CD4-positive, alpha-beta T cell treated with Interleukin-15 for 1 hour (primary cell): ENCODE measurements around the gene TMEM45A.
"Not testable (repeated sequence)": the region's sequence is repeated elsewhere in the genome, so short reads cannot be mapped to it uniquely, and the experiment has no call there.

Source experiments
- DNase-seq: peaks from one replicate; pipeline ENCODE4 v3.0.0-alpha.2; 2020

The TMEM45A gene

DNA sequence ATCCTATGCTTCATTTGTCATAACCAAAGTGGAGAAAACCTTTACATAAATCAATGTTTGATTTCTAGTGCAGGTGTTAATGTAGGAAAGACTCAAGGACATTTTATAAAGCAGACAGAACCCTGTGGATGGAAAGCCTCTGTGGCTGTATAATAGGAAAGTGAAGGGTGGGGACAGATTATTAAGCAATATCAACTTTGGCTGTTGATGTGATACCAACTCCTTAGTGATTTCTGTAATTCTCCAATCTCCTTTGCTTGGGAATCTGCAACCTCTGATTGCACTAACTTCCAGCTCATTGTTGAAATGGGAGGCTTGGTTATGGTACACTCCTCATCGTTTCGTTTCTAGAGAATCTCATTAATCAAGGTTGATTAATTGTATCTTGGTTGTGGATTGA is 87.7 kb downstream of the TMEM45A start:
- no peak for DNase-seq

DNA sequence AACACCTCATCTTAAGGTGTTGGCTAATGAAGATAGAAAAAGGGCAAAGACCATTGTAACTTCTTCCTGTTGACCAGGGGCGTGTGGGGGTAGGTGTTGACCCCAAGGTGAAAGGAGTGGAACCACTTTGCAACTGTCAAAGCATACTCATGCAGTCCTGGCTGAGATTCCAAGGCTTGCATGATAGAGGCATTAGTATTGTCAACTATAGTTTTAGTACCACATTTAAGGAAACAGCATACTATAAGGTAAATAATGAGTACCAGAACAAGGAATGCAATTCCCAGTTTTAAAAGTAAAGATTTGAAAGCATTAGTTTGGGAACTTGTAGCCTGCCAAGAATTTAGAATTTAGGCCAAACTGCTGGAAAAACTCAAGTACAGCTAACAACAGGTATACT is 89.2 kb downstream of the TMEM45A start:
- DNase-seq: no peak

DNA sequence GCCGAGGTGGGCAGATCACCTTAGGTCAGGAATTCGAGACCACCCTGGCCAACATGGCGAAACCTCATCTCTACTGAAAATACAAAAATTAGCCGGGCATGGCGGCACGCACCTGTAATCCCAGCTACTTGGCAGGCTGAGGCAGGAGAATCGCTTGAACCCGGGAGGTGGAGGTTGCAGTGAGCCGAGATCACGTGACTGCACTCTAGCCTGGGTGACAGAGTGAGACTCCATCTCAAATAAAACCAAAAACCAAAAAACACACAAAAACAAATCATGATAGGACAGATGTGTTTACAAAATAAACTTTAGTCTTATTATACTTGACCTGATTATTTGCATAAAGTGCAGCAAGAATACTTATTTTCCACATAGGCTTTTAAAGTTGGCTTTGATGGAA is 89.7 kb downstream of the TMEM45A start:
- DNase-seq: not testable (repeated sequence)

DNA sequence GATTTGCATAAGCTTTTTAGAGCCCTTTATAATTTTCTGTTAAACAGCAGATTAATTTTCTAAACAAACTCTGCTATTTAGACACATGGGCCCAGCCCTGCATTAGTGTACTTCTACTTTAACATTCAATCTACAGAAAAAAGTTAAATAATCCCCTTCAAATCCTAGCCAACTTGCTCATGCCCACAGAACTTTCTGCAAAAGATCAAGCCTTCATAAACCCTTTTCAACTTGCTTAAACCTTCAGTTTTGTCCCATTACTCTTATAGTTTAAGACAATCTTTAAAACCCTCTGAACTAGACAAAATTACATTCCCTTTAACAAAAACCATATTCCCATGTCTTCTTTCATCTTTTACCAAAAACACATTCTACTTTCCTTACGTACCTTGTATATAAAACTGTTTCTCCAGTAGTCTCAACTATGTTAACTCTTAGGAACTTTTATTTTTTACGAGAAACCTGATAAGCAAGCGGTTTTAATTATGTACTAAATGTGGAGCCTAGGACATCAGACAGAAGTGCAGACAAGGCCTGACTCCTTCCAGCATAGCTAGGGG is 91.8 kb downstream of the TMEM45A start:
- no peak for DNase-seq

DNA sequence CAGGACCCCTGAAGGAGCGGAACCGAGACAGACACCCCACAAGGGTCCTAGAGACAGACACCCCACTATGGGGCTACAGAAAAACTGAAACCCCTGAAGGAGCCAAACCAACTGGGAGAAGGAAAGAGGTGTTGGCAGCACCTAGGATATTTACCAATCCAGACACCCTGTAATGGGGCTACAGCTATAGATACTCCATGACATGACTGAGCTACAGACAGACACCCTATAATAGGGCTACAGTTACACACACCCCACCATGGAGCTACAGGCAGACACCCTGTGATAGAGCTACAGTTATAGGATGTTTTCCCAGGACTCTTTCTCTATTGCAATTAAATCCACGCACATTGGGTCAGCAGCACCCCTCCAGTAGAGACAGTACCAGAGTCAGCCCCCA is 94.4 kb downstream of the TMEM45A start:
- no peak for DNase-seq

DNA sequence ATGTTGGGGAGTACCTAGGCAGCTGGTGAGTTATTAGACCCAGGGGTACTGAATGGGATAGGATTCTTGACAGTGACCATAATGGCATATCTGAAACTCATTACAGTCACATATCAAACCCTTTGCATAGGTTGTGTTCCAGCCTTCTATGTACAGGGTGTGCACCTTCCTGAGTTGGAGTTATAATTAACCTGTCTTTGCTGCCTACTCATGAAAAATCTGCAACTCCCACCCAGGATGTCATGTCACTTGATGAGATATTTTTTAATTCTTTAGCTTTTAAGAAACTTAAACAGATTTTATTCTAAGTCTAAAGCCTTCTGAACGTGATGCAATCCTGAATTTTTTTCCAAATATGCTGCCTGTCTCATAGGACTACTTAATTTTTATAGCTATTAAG is 95.8 kb downstream of the TMEM45A start:
- DNase-seq: no peak

DNA sequence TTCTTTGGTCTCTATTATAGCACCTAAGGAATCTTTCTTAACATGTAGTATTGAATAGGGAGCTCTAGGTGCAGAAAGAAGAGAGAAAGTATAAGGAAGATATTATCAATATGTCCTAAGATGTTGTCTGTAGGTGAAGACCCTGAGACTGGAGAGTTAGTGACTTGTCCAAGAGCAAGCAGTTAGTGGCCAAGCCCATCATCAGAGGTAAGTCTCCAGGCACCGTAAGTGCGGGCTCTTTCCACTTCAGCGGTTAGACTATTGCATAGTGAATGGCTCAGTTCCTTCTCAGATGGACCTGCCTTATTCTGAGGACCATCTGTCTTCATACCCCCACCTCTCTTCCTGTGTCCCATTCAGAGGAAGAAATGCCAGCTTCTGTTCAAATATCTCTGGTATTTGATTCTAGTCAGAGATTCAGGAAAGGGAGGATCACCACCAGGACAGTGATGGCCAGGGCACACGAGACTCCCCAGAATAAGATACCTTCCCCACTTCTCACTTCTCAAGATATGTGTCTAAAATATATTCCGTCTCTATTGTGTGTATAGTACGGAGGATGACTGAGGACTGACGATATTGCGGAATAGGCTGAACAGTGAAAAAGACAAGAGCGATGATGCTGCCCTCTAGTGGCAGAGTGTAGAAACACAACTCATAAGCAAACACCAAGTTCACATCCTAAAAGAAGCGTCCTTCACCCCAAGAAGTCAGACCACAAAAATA is 97.9 kb downstream of the TMEM45A start:
- peak; percentile 55 for DNase-seq

DNA sequence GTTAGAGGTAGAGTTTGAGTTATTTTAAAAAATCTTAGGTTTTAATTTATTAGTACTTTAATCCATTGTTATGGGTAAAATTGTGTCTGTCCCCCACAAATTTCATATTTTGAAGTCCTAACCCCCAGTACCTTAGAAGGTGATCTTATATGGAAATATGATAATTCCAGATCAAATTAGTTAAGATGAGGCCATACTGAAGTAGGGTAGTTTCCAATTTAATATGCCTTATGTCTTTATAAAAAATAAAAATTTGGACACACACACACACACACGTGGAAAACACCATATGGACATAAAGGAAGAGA is 98.4 kb downstream of the TMEM45A start:
- no peak for DNase-seq

DNA sequence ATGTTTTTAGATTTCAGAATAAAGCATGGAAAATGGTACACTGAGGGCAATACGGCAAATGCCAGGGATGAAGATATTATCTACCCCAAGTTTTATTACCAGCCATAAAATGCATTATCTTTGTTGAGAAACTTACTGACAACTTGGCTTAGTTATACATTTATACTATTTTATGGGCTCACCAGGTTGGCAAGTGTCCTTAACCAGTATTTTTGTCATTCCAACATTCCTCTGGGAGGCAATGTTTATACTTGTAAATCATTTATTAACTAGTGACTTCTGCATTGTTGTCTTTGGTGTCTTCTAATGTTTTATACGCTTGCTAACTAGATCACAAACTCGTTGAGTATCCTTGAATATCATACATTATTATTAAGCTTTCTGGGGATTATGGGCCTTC is 99.0 kb downstream of the TMEM45A start:
- no peak for DNase-seq

DNA sequence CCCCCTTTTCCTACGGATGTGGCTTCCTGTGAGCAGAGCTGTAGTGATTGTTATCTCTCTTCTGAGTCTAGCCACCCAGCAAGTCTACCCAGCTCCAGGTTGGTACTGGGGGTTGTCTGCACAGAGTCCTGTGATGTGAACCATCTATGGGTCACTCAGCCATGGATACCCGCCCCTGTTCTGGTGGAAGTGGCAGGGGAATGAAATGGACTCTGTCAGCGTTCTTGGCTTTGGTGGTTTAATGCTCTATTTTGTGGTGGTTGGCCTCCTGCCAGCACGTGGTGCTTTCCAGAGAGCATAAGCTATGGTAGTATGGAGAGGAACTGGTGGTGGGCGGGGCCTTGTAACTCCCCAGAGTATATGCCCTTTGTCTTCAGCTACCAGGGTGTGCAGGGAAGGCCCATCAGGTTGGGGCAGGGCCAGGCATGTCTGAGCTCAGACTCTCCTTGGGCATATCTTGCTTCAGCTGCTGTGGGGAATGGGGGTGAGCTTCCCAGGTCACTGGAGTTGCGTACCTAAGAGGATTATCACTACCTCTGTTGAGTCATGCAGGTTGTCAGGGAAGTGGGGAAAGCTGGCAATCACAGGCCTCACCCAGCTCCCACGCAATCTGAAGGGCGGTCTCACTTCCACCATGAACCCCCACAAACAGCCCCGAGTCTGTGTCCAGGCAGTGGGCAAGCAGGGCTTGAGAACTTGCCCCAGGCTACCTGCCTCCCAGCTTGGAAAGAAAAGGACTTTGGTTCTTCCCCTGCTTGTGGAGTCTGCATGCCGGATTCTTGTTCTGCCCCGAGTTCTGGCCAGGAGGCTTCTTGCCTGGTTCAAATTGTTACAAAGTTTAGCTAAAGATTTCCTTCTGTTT is 108.0 kb downstream of the TMEM45A start:
- DNase-seq: no peak

DNA sequence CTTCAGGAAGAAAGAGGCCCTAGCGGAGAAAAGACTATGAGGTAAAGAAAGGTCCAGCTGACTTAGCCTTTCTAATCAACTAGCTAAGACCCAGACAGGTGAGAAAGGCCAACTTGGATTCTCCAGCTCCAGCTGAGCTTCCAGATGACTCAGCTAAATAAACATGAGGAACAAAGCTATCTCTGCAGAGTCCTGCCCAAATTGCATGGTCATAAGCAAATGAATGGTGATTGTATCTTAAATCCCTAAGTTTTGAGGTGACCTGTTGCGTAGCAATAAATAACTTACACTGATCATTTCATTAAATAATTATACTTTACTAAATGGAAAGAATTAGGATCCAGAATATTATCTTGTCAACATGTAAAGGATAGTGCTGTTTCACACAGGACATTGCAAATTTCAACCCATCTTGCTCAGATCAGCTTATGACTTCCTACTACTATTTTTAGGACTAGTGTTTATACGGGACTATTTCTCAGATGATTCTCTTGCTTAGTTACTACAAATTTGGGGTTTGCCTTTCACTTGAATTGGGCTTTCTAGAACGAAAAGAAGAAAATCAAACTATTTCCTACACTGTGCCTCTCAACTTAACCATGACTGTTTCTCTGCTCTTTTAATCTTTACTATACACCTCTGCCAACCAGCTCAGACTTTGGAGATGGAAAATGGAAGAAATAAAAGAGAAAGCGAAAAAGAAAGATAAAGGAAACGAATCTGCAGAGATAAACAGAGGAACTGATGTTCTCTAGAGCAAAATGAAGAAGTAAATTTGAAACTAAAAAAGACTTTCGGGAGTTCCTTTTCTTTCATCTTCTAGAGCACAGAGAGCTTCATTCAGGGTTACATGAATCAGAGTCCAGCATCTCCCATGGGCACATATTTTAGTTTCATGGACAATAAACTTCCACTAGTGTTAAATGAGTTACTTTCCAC is 110.4 kb downstream of the TMEM45A start:
- no peak for DNase-seq

DNA sequence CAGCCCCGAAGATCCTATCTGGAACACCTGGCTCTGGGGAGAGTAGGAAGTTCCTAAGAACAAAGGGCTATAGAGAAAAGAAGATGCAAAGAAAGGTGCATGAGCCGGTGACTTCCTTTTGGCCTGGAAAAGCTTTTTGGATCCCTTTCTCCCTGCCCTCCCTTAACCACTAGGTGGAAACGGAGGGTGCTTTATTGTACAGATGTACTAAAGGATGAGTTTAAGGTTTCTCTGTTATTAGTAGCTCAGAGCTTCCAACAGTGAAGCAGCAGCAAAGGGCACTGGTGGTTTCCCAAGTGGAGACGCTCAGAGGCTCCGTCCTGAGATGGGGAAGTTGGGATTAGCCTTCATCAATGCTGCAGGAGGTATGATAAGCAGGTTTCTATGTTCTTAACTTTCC is 111.0 kb downstream of the TMEM45A start:
- no peak for DNase-seq

DNA sequence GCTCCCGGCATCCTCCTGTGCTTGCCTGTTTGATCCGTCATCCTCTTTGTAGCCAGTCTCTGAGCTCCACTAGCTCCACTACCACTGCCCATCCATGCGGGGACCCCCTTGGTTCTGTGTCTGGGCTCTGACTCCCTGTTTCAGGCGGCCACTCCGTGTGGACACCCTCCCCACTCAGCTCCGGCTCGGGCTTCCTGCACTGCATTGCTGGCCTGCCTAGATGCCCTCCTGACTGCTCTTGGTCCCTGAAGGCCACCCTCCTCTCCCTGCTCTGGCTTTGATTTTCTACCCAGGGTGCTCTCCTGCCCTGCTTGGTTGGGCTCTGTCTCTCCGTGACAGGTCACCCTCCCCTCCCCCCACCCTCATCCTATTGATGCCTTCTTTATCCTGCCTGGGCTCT is 112.9 kb downstream of the TMEM45A start:
- DNase-seq: no peak

DNA sequence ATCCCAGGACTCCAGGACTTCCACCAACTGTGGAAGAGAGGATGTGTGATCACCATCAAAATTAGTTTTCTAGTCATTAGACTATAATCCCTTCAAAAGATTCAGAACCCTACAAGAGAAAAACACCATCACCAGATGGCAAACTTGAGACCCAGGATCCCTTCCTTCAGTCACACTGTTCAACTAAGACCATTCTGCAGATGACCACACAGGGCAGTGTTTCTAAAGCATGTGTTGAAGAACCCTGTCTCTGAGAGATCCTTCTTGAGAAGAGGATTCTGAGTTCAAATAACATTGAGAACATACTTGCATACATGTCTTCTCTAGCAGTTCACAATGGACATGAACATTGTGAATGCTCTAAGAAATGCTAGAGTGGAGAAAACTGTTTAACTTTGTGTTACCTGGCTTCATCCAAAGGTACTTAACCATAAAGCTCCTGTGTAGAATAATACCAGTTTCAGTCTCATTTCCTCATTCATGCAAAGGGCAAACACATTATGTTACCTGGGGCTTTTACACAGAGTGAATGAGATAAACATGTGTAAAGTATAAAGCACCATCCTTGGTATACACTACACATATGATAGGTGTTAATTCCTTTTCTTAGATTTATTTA is 114.6 kb downstream of the TMEM45A start:
- no peak for DNase-seq

DNA sequence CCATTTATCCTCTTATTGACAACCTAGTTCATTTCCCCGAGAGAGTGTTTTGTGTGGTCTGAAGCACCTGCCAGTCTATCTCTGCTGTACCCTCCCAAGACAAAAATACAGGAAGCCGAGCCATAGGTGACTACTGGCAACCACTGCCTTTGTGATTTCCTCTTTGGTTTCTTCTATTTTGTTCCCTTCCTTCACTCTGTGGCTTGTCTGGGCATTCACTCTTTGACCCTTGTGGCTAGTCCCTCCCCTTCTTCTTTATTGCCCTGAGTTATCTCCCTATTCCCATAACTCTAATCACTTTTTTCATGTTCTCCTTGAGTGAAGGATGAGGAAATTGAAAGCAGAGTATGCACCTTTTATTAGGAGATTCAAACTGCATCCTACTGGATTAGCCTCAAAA is 116.9 kb downstream of the TMEM45A start, which contains the start of gene ADGRG7:
ADGRG7 (plus strand) TSS at position 297 of the 400 bp plus-strand sequence. CDS start 256 bp downstream, outside the sequence.
- no peak for DNase-seq

DNA sequence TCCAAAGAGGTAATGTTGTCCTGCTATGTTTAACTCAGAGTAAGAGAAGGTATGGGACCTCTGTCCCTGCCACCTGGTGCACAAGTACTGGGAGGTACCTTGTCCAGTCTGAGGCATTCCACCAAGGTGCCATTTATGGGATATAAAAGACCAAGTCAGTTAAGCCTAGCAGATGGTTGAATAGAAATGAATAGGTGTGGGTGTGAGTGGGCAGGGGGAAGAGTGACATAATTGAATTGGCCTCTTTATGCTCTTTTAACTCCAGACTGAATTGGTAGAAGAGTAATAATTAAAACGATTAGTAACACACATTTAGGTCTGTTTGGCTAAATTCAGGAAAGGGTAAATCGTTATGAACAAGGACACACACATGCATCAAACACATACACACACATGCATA is 117.5 kb downstream of the TMEM45A start:
- no peak for DNase-seq

DNA sequence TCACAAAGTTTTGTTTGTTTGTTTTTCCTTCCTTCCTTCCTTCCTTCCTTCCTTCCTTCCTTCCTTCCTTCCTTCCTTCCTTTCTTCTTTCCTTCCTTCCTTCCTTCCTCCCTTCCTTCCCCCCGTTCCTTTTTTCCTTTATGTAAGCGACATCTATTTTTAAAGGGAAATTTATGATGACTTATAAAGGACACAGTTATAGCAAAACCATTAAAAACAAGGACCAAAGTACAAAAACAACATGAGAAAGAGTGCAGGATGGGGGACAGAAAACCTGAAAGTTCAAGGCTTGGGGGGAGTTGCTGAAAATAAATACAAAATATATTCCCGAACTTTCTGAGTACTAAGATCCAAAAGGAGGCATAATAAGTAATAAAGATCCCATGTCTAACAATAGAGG is 118.8 kb downstream of the TMEM45A start:
- DNase-seq: no peak

DNA sequence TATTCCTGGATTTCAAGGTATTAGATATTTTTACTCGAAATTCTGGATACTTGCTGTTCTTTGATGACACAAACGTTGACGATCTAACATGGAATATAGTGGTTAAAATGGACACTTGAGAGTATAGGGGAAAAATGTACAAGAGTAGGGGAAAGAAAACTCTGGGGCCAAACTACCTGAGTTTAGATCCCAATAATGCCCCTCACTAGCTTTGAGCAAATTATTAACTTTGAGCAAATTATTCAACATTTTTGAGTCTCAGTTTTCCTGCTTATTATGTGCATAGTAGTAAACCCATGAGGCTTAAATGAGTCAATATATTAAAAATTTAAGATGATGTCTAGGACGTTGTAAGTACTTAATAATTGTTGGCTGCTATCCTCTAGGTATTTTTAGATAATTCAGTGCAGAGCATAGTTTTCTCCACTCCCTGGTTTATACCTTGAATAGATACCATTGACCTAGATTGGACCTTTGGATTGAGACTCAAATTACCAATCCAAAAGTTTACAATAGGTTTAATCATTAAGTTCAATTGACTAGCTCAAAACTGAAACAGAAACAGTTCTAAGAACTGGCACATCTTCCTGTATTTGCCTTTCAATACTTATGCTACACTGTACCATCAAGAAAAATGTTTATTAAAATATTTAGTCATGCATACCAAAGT is 121.4 kb downstream of the TMEM45A start:
- DNase-seq: no peak

DNA sequence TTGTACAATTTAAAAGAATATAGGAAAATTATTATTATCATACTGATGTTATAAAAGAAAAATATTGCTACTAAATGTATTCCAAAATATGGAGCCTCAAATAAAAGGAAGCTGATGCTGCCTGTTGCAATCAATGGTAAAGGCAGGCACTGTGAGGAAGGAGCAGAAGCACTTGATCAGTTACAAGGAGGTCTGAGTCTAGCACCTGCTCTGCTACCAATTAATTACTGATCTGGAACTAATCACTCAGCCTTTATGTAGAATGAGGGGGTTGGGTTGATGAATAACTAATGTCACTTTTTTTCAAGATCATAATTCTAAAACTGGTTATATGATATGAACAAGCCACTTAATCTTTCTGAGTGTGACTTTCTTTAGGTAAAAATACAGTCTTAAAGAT is 122.5 kb downstream of the TMEM45A start:
- no peak for DNase-seq

DNA sequence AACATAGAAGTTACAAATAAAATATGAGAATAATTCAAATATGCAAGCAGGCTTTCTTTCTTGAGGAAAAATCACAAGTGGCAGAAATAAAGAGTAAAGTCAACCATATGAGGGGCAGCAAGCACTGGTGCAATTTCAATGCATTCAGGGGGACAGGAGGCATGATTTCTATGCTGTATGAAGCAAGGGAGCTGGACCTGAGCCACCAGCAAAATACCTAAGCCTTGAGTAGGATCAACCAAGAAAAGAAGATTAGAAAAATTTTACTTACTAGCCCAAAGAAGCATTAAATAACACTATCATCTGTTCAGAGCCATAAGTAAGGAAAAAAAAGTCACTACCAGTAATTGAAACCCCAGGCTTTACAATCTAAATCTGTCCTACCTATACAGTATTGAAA is 123.3 kb downstream of the TMEM45A start:
- no peak for DNase-seq

DNA sequence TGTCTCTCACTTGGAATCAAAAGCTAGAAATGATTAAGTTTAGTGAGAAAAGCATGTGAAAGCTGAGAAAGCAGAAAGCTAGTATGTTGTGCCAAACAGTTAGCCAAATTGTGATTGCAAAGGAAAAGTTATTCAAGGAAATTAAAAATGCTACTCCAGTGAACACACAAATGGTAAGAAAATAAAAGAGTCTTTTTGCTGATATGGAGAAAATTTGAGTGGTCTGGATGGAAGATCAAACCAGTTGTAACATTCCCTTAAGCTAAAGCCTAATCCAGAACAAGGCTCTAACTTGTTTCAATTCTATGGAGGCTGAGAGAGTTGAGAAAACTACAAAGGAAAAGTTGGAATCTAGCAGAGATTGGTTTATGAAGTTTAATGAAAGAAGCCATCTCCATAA is 128.8 kb downstream of the TMEM45A start:
- no peak for DNase-seq
